GM12878 (cell line): ENCODE results near the gene COPS6.

ENCODE experiments used
- CTCF ChIP-seq, 3 experiments: IDR thresholded peaks in 2 of 3; conservative IDR thresholded peaks in 1 of 3; 2 replicates each; pipeline ENCODE4 v1.5.1; 2011; ENCODE audit warnings: low read depth in 3 of 3, low read length in 3 of 3, mild to moderate bottlenecking in 3 of 3, control low read depth in 2 of 3, moderate library complexity in 2 of 3, inconsistent platforms in 1 of 3, mixed read lengths in 1 of 3; ENCODE audit not compliant: control insufficient read depth in 2 of 3, insufficient read depth in 1 of 3; ENCODE audit errors: extremely low read depth in 1 of 3
- POLR2A ChIP-seq: IDR thresholded peaks from 2 replicates; pipeline ENCODE4 v1.6.1; 2011; ENCODE audit warnings: low read depth, mild to moderate bottlenecking, low read length
- SREBF1 ChIP-seq: IDR thresholded peaks from 2 replicates; pipeline ENCODE4 v1.6.1; 2012; ENCODE audit warnings: mild to moderate bottlenecking, low read length

GRCh38 chr7:100044718-100045117 lies 44.1 kb upstream of the COPS6 start:
- TF ChIP-seq POLR2A (no peak), CTCF (IDR thresholded peaks at IDR 0.05 in 2 of 3, conservative IDR thresholded peaks at IDR 0.05 in 1 of 3; ENCODE audit: control insufficient read depth in 2 of 3, extremely low read depth in 1 of 3, insufficient read depth in 1 of 3, low read depth in 3 of 3, low read length in 3 of 3) (peak; percentile 16 to 36 (median 22); a peak in 3 of 6 replicates), SREBF1 (no peak)
